K562 (cell line): Measurements from ENCODE around the gene RPAIN. TPM values are rescaled to one million over a fixed set of nuclear protein-coding genes. Genes with fewer than 3 reads are reported as not detected.

Experiments used
- ATAC-seq: fragments of 200-7000 bp; cut with Tn5 transposase; 3 replicates; pipeline ENCODE4 v1.9.1; 2020; ENCODE audit warnings: moderate library complexity
- BruUV-seq: library from RNA; stranded (reverse); fragments of 400-500 nt; replicated peaks from 2 replicates; lab custom pipeline; 2021; lab: Mats Ljungman, UMichigan
- CTCF ChIA-PET: fragments of 300-600 bp; formaldehyde crosslinking; extraction: SDS; loops from one replicate; lab custom pipeline; 2021; ENCODE audit warnings: low intra/inter-chr PET ratio; lab: Yijun Ruan, JAX
- POLR2A ChIA-PET: fragments of 300-600, 350-650 bp; sonication (Branson Sonifier 250); formaldehyde crosslinking; extraction: SDS; loops from one replicate; lab custom pipeline; 2021; ENCODE audit warnings: antibody characterized with exemption, inconsistent platforms; lab: Yijun Ruan, JAX
- DNase-seq, 4 experiments: peaks; one replicate each; pipeline versions ENCODE4 v3.0.0 to v3.0.0-alpha.2; 2011 to 2018; ENCODE audit warnings: low spot score in 3 of 4, mixed read lengths in 3 of 4; ENCODE audit errors: extremely low read depth in 1 of 4
- FAIRE-seq: peaks from 2 replicates; lab custom pipeline; 2011; peaks lifted over from hg19 to GRCh38; lab: Jason Lieb, UNC
- H2AFZ ChIP-seq: 2 replicates; pipeline ENCODE4 v1.6.0; 2011; ENCODE audit warnings: low read depth, low read length, control low read depth, inconsistent platforms
- H3K27ac ChIP-seq: fragments of 200-600 bp; 3 replicates; pipeline ENCODE4 v1.8.0; 2011; ENCODE audit warnings: low read depth, mild to moderate bottlenecking, control low read depth, inconsistent platforms, low read length, moderate library complexity, mixed read lengths; ENCODE audit errors: extremely low read depth
- H3K27me3 ChIP-seq, 2 experiments: fragments of 300-600 bp in 1 of 2; 2 replicates in 1 of 2; 3 replicates in 1 of 2; pipeline versions ENCODE4 v1.6.0 to v1.8.0; 2011; ENCODE audit warnings: inconsistent platforms in 2 of 2, low read length in 2 of 2, mild to moderate bottlenecking in 1 of 2, mixed read lengths in 1 of 2, moderate library complexity in 1 of 2; ENCODE audit not compliant: control insufficient read depth in 2 of 2, insufficient read depth in 2 of 2
- H3K36me3 ChIP-seq: fragments of 300-600 bp; 3 replicates; pipeline ENCODE4 v1.8.0; 2011; ENCODE audit warnings: mild to moderate bottlenecking, low read length, inconsistent platforms; ENCODE audit not compliant: control insufficient read depth, insufficient read depth
- H3K4me1 ChIP-seq, 2 experiments: fragments of 200-600 bp in 1 of 2; replicated peaks in 1 of 2; 2 replicates in 1 of 2; 3 replicates in 1 of 2; pipeline versions ENCODE4 v1.5.1 to v1.8.0; 2011; ENCODE audit warnings: inconsistent platforms in 2 of 2, low read length in 2 of 2, mild to moderate bottlenecking in 1 of 2, mixed read lengths in 1 of 2, moderate library complexity in 1 of 2; ENCODE audit not compliant: control insufficient read depth in 2 of 2, insufficient read depth in 2 of 2
- H3K4me2 ChIP-seq: 2 replicates; pipeline ENCODE4 v1.6.1; 2011; ENCODE audit warnings: low read length, control low read depth, inconsistent platforms, mixed read lengths; ENCODE audit not compliant: insufficient read depth
- H3K4me3 ChIP-seq: fragments of 200-600 bp; sonication (generic), shearing (Covaris generic); 2 replicates; pipeline ENCODE4 v1.5.1; 2016; ENCODE audit warnings: control low read depth, inconsistent platforms
- H3K79me2 ChIP-seq: fragments of 200-600 bp; 3 replicates; pipeline ENCODE4 v1.8.0; 2011; ENCODE audit warnings: low read length, inconsistent platforms; ENCODE audit not compliant: control insufficient read depth, insufficient read depth
- H3K9ac ChIP-seq, 2 experiments: 2 replicates each; pipeline versions ENCODE4 v1.6.0 to v1.6.1; 2011; ENCODE audit warnings: low read depth in 2 of 2, low read length in 2 of 2, control low read depth in 1 of 2, inconsistent platforms in 1 of 2, mild to moderate bottlenecking in 1 of 2, mixed read lengths in 1 of 2; ENCODE audit not compliant: insufficient read depth in 1 of 2
- H3K9me1 ChIP-seq: one replicate; pipeline ENCODE4 v1.6.0; 2011; ENCODE audit warnings: inconsistent platforms, mild to moderate bottlenecking, low read length, moderate library complexity; ENCODE audit not compliant: control insufficient read depth, insufficient read depth
- H3K9me3 ChIP-seq: replicated peaks from 2 replicates; pipeline ENCODE4 v1.5.1; 2011; ENCODE audit warnings: low read depth, low read length, inconsistent platforms; ENCODE audit not compliant: control insufficient read depth, insufficient read depth
- H4K20me1 ChIP-seq: replicated peaks from 2 replicates; pipeline ENCODE4 v1.6.1; 2011; ENCODE audit warnings: low read length, inconsistent platforms, mixed read lengths; ENCODE audit not compliant: control insufficient read depth, insufficient read depth
- BRCA1 ChIP-seq, 2 experiments: fragments of 450-650 bp in 1 of 2; sonication (generic) in 1 of 2; formaldehyde crosslinking in 1 of 2; IDR thresholded peaks; 2 replicates each; pipeline versions ENCODE4 v1.5.0 to v1.6.1; 2017 to 2020; ENCODE audit warnings: mild to moderate bottlenecking in 1 of 2, missing genetic modification reagents in 1 of 2
- EP300 ChIP-seq: IDR thresholded peaks from 2 replicates; pipeline ENCODE4 v1.6.1; 2012; ENCODE audit warnings: low read length, improper control_type of control experiment
- ILK ChIP-seq: fragments of 450-650 bp; IDR thresholded peaks from 2 replicates; pipeline ENCODE4 v1.6.1; 2016; ENCODE audit warnings: missing genetic modification characterization, low read depth, mild to moderate bottlenecking, missing compliant biosample characterization, moderate library complexity, borderline replicate concordance
- KAT2B ChIP-seq: IDR thresholded peaks from one replicate; pipeline ENCODE4 v1.6.1; 2012; ENCODE audit warnings: low read depth, mild to moderate bottlenecking, control low read depth, inconsistent platforms, low read length, moderate library complexity
- KDM2B ChIP-seq: fragments of 250-450 bp; sonication (Bioruptor Pico); IDR thresholded peaks from 2 replicates; pipeline ENCODE4 v1.8.0; 2021; ENCODE audit warnings: mild to moderate bottlenecking, moderate library complexity
- SIX5 ChIP-seq, 2 experiments: IDR thresholded peaks; 2 replicates each; pipeline ENCODE4 v1.6.1; 2011; ENCODE audit warnings: low read length in 2 of 2, borderline replicate concordance in 1 of 2, low read depth in 1 of 2, mild to moderate bottlenecking in 1 of 2, moderate library complexity in 1 of 2; ENCODE audit not compliant: insufficient read depth in 1 of 2
- STAG1 ChIP-seq: sonication (generic); formaldehyde crosslinking; IDR thresholded peaks from 2 replicates; pipeline ENCODE4 v1.5.0; 2020; ENCODE audit warnings: missing genetic modification reagents, borderline replicate concordance
- TFAM ChIP-seq: fragments of 250-450 bp; sonication (Bioruptor Pico); conservative IDR thresholded peaks from 2 replicates; pipeline ENCODE4 v1.5.0; 2021; ENCODE audit warnings: mild to moderate bottlenecking, moderate library complexity
- ZNF12 ChIP-seq: sonication (generic); formaldehyde crosslinking; IDR thresholded peaks from 2 replicates; pipeline ENCODE4 v1.4.0; 2020; ENCODE audit warnings: mild to moderate bottlenecking, missing genetic modification reagents
- WGBS: fragments of 100-300 bp; shearing (Covaris generic); methylation state at CpG from one replicate; pipeline ENCODE4 v1.1.6; 2016; ENCODE audit warnings: low coverage, mixed read lengths; ENCODE audit not compliant: insufficient coverage; ENCODE audit errors: missing lambda C conversion rate; 5-methylcytosine and 5-hydroxymethylcytosine counted together
- in situ Hi-C: fragments of 300-500 bp; cut with MboI; formaldehyde crosslinking; loops from 4 replicates; pipeline ENCODE4 v1.15.0; 2018; ENCODE audit warnings: inconsistent platforms, mixed read lengths
- intact Hi-C: fragments of 100-400 bp; cut with micrococcal nuclease; formaldehyde crosslinking; loops from 2 replicates; pipeline ENCODE4 v1.14.2; 2022
- polyA plus RNA-seq, 8 experiments: library from polyadenylated mRNA; depleted of rRNA in 4 of 8; stranded (reverse) in 5 of 8; unstranded in 3 of 8; fragments of >200 nt; fragmentation: Nextera tagmentation in 2 of 8; fragmentation: Illumina TruSeq in 1 of 8; extraction: Ambion mirVana in 2 of 8; extraction: Trizol in 1 of 8; gene quantifications; 2 replicates each; pipeline versions ENCODE4 v1.2.1 to v1.2.3, GENCODE V29; 2011 to 2014; ENCODE audit warnings: inconsistent platforms in 1 of 8, missing spikeins in 1 of 8
- total RNA-seq, 7 experiments: library from RNA; depleted of rRNA in 6 of 7; stranded (reverse); fragments of >200 nt in 6 of 7; fragmentation: Illumina TruSeq in 2 of 7; extraction: Trizol in 2 of 7; gene quantifications; 2 replicates each; pipeline versions ENCODE4 v1.2.1 to v1.2.3, GENCODE V29; 2011 to 2021; ENCODE audit warnings: low replicate concordance in 1 of 7
- TF ChIP-seq, protein P1 (sequence below): sonication (generic); formaldehyde crosslinking; IDR thresholded peaks from 2 replicates; pipeline ENCODE4 v1.8.1; 2023; ENCODE audit warnings: mild to moderate bottlenecking, missing genetic modification reagents

The RPAIN gene
- total and polyA plus RNA-seq, 9 of the 15 experiments (the other 6 are each of a cell fraction or from before 2014, with no cell fraction given): 27.3 to 63.7 (median 38.5) TPM

DNA sequence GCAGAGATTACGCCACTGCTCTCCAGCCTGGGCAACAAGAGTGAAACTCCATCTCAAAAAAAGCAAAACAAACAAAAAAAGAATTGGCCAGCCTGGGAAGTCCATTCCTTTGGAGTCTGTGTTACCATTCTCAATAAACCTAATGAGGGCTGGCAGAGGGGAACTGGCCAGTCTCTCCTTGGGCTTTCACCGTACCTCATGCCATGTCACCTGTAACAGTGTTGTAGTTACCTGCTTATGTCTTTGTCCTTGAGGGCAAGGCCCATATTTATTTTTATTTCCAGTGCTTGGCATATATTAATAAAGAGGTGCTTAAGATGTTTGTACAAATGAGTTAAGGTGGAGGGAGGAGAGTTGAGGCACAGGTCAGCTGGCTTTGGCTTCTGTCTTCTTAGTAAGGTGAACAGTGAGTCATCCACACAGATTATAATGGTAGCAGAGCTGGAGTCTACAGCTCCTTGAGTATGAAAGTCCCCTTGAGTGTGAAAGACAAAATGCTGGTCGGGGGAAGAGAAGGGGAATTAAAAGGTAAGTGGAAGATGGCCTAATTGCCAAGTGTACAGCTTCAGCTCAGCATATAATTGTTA, 10.5 kb downstream of the RPAIN start:
- DNase-seq: no peak
- intact Hi-C loops: no loop called here
- Histone ChIP-seq H3K27me3 (no peaks in the 10 kb centered on the region), H2AFZ (no peak overlapping the region), H3K4me3 (no peak overlapping the region)
- POLR2A ChIA-PET: interaction anchor here (4.1 kb wide), 1 partner anchor 11 kb away, joined by 13 read pairs; the partner anchor contains the start of genes NUP88 and RPAIN
- no peak for TF ChIP-seq KAT2B
- TF ChIP-seq, protein P1, sequence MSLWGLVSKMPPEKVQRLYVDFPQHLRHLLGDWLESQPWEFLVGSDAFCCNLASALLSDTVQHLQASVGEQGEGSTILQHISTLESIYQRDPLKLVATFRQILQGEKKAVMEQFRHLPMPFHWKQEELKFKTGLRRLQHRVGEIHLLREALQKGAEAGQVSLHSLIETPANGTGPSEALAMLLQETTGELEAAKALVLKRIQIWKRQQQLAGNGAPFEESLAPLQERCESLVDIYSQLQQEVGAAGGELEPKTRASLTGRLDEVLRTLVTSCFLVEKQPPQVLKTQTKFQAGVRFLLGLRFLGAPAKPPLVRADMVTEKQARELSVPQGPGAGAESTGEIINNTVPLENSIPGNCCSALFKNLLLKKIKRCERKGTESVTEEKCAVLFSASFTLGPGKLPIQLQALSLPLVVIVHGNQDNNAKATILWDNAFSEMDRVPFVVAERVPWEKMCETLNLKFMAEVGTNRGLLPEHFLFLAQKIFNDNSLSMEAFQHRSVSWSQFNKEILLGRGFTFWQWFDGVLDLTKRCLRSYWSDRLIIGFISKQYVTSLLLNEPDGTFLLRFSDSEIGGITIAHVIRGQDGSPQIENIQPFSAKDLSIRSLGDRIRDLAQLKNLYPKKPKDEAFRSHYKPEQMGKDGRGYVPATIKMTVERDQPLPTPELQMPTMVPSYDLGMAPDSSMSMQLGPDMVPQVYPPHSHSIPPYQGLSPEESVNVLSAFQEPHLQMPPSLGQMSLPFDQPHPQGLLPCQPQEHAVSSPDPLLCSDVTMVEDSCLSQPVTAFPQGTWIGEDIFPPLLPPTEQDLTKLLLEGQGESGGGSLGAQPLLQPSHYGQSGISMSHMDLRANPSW (CRISPR knock-in tag): no peak
- TF ChIP-seq TFAM (CRISPR knock-in tag): no peak
- TF ChIP-seq BRCA1 (IDR thresholded peaks at IDR 0.05): no peak
- TF ChIP-seq BRCA1 (CRISPR knock-in tag; IDR thresholded peaks at IDR 0.05): no peak
- no peak for TF ChIP-seq SIX5 (IDR thresholded peaks at IDR 0.05; ENCODE audit: borderline replicate concordance in 1 of 2, insufficient read depth in 1 of 2, low read depth in 1 of 2, low read length in 2 of 2)
- TF ChIP-seq ILK (tag): no peak
- no peak for TF ChIP-seq EP300
- no peak for TF ChIP-seq STAG1 (CRISPR knock-in tag)
- no peak for TF ChIP-seq KDM2B (CRISPR knock-in tag)
- no peak for TF ChIP-seq ZNF12 (CRISPR knock-in tag)
- TF ChIP-seq, all 486 proteins: peak for 0
- FAIRE-seq (no peak), ATAC-seq (peak; percentile 14; the same call in 1 of the 3 replicates)
- no peaks in the 10 kb centered on the region for H4K20me1 ChIP-seq
- H3K9ac ChIP-seq: no peak overlapping the region
- 75% methylated on average over 2 of the region's 3 CpGs for WGBS
- H3K9me3 ChIP-seq: no peaks in the 10 kb centered on the region
- H3K79me2 ChIP-seq: peaks cover 13% of the 10 kb centered on the region; the same call in 2 of the 3 replicates
- H3K9me1 ChIP-seq: no peaks in the 10 kb centered on the region
- H3K4me1 ChIP-seq: no peaks in the 10 kb centered on the region
- no peak overlapping the region for H3K4me2 ChIP-seq
- BruUV-seq: no TSS peak
- CTCF ChIA-PET: no interaction called here
- peaks cover 81% of the 10 kb centered on the region for H3K36me3 ChIP-seq
- no peak overlapping the region for H3K27ac ChIP-seq
- in situ Hi-C loops: no loop called here
